ENCODE measurements around the gene SIVA1.

GRCh38 chr14:104769324-104770071, 16.6 kb downstream of the SIVA1 start:
- no peak for TF ChIP-seq CTCF (IDR thresholded peaks at IDR 0.05)
- no peak for TF ChIP-seq POLR2A (IDR thresholded peaks at IDR 0.05)

Measured in esophagus squamous epithelium (tissue), 4 donors.